ENCODE results near the gene FCHSD2.

DNA sequence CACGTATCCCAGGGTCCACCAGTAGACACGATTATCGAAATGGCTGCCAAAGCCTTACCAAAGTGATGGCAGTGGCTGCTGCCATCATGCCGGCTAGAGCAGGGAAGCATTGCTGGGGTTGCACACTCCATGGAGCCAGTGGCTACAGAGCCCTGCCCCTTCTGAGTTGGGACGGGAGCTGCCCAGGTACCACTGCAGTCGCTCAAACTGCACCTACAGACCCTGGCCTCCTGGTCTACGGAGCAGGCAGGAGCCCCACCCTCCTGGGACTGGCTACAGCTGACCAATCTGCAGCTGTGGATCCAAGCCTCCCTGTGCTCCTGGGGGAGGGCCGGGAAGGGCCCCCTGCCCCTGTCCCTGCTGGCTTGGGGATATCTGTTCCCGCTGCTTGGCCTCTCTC, 216.5 kb downstream of the FCHSD2 start:
- TF ChIP-seq POLR2AphosphoS5 (IDR thresholded peaks at IDR 0.05) = no peak
- TF ChIP-seq, protein P1, sequence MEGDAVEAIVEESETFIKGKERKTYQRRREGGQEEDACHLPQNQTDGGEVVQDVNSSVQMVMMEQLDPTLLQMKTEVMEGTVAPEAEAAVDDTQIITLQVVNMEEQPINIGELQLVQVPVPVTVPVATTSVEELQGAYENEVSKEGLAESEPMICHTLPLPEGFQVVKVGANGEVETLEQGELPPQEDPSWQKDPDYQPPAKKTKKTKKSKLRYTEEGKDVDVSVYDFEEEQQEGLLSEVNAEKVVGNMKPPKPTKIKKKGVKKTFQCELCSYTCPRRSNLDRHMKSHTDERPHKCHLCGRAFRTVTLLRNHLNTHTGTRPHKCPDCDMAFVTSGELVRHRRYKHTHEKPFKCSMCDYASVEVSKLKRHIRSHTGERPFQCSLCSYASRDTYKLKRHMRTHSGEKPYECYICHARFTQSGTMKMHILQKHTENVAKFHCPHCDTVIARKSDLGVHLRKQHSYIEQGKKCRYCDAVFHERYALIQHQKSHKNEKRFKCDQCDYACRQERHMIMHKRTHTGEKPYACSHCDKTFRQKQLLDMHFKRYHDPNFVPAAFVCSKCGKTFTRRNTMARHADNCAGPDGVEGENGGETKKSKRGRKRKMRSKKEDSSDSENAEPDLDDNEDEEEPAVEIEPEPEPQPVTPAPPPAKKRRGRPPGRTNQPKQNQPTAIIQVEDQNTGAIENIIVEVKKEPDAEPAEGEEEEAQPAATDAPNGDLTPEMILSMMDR (IDR thresholded peaks at IDR 0.05) = no peak

Measured in upper lobe of left lung (tissue), 4 donors.